HG03354 (cell line): Measurements from ENCODE around the gene RHBDD1.

Source experiments
- ATAC-seq: cut with Tn5 transposase; IDR thresholded peaks from one replicate; pipeline ENCODE4 v1.9.1; 2021; ENCODE audit warnings: mild to moderate bottlenecking; ENCODE audit not compliant: unreplicated experiment, poor library complexity, severe bottlenecking

Gene RHBDD1

GRCh38 chr2:226971084-226971483 lies 135.2 kb downstream of the RHBDD1 start:
- ATAC-seq = peak; percentile 61

GRCh38 chr2:226971770-226972169 lies 135.9 kb downstream of the RHBDD1 start:
- peak; percentile 57 for ATAC-seq

GRCh38 chr2:226973816-226974215 lies 138.0 kb downstream of the RHBDD1 start:
- no peak for ATAC-seq

- ATAC-seq = no peak
Observed at GRCh38 chr2:226977775-226978190, 141.9 kb downstream of the RHBDD1 start.

GRCh38 chr2:226978300-226978699 lies 142.4 kb downstream of the RHBDD1 start:
- ATAC-seq = no peak

GRCh38 chr2:226979004-226979403 lies 143.2 kb downstream of the RHBDD1 start:
- ATAC-seq = no peak

GRCh38 chr2:226981791-226982326 lies 146.0 kb downstream of the RHBDD1 start:
- ATAC-seq = no peak

- ATAC-seq = peak; percentile 19
Observed at GRCh38 chr2:226983895-226984749, 148.3 kb downstream of the RHBDD1 start.

GRCh38 chr2:226984750-226985582 lies 149.1 kb downstream of the RHBDD1 start:
- ATAC-seq = peak; percentile 99

GRCh38 chr2:226985583-226985946 lies 149.7 kb downstream of the RHBDD1 start:
- no peak for ATAC-seq

GRCh38 chr2:226991663-226992062 lies 155.8 kb downstream of the RHBDD1 start:
- no peak for ATAC-seq

- no peak for ATAC-seq
Observed at GRCh38 chr2:226993171-226993570, 157.3 kb downstream of the RHBDD1 start.

GRCh38 chr2:226994775-226995174 lies 158.9 kb downstream of the RHBDD1 start:
- ATAC-seq = peak; percentile 65

GRCh38 chr2:226995625-226996041 lies 159.8 kb downstream of the RHBDD1 start:
- ATAC-seq = no peak

GRCh38 chr2:226999661-227000060 lies 163.8 kb downstream of the RHBDD1 start:
- no peak for ATAC-seq

GRCh38 chr2:227000123-227000522 lies 164.3 kb downstream of the RHBDD1 start:
- ATAC-seq = no peak

GRCh38 chr2:227004482-227004881 lies 168.6 kb downstream of the RHBDD1 start:
- no peak for ATAC-seq

- ATAC-seq = no peak
Observed at GRCh38 chr2:227006189-227006897, 170.5 kb downstream of the RHBDD1 start.

- ATAC-seq = no peak
Observed at GRCh38 chr2:227007148-227007547, 171.3 kb downstream of the RHBDD1 start.

GRCh38 chr2:227007940-227008339 lies 172.1 kb downstream of the RHBDD1 start:
- no peak for ATAC-seq
